ENCODE results near the gene DCAF11. TPM values are rescaled to one million over a fixed set of nuclear protein-coding genes. Genes with fewer than 3 reads are reported as not detected.
A peak's percentile ranks its signal among the peaks of the same experiment; 100 is the strongest.

Gene DCAF11
- 10 to 100 TPM; 62.2 to 99.7 (median 73.0) TPM for total RNA-seq
- polyA plus RNA-seq: 10 to 100 TPM; 19.7 to 72.7 TPM
- long read RNA-seq, donor 1, full-length matches to known transcripts: 38 of 110 reads
- long read RNA-seq, donor 1, partial matches to known transcripts: 50 of 110 reads
- long read RNA-seq, donor 1, other reads (novel, unspliced or antisense): 22 of 110 reads
- long read RNA-seq, donor 2, full-length matches to known transcripts: 53 of 118 reads
- long read RNA-seq, donor 2, partial matches to known transcripts: 53 of 118 reads
- long read RNA-seq, donor 2, other reads (novel, unspliced or antisense): 12 of 118 reads
- long read RNA-seq, donor 3, full-length matches to known transcripts: 121 of 215 reads
- long read RNA-seq, donor 3, partial matches to known transcripts: 58 of 215 reads
- long read RNA-seq, donor 3, other reads (novel, unspliced or antisense): 36 of 215 reads

- DNase-seq (peak; percentile 98 to 99), ATAC-seq (peak; percentile 94 to 96 (median 96))
- Histone ChIP-seq H3K27me3 (no peaks in the 10 kb centered on the region), H3K4me1 (peaks cover 6 to 32% (median 17%) of the 10 kb centered on the region in 9 donors), H3K36me3 (peaks cover 0 to 36% (median 29%) of the 10 kb centered on the region in 9 donors), H3K9me3 (no peaks in the 10 kb centered on the region), H3K27ac (peak within 1 kb of the TSS; percentile 90 to 99 (median 98)), H3K4me3 (peak within 1 kb of the TSS; percentile 34 to 80 (median 69))
- intact Hi-C loops (cut with DNase I): loop anchor here in 4 of 10 donors (1.0 to 5.0 kb wide), 6 partner anchors 16 to 48 kb away; partner anchors contain the start of genes PSME2 (in 3 of the 4), RNF31 (in 3 of the 4), FITM1 (in 2 of the 4) and EMC9 (in 1 of the 4)
- peak in 2 of 9 donors; percentile 6 to 15 for TF ChIP-seq CTCF (IDR thresholded peaks at IDR 0.05)
- WGBS, 2 donors: 0% methylated on average over 64 to 65 of the region's 65 CpGs
Measured at GRCh38 chr14:24114532-24115421, at the start of gene DCAF11, which contains the start of gene NRL. DCAF11 (plus strand) TSS chr14:24114777; CDS start chr14:24115595, 818 bp downstream. NRL (minus strand) TSS chr14:24114949; CDS start chr14:24082848, 32,101 bp downstream.

- no peak for TF ChIP-seq CTCF (IDR thresholded peaks at IDR 0.05)
- DNase-seq: no peak
- Histone ChIP-seq H3K27me3 (no peaks in the 10 kb centered on the region), H3K36me3 (no peaks in the 10 kb centered on the region), H3K27ac (no peak overlapping the region), H3K4me1 (no peaks in the 10 kb centered on the region), H3K9me3 (no peaks in the 10 kb centered on the region), H3K4me3 (no peak overlapping the region)
- intact Hi-C loops (cut with DNase I): loop anchor here in 1 of 10 donors (5.0 kb wide), 1 partner anchor 37 kb away; no protein-coding TSS in a partner anchor
- WGBS, 2 donors: 85 to 87% methylated on average over 13 to 15 of the region's 15 CpGs
- no peak for ATAC-seq
Measured at GRCh38 chr14:24064856-24065255, 49.7 kb upstream of the DCAF11 start.

GRCh38 chr14:24065408-24065807, 49.2 kb upstream of the DCAF11 start:
- intact Hi-C loops (cut with DNase I): no loop called here
- no peak for TF ChIP-seq CTCF (IDR thresholded peaks at IDR 0.05)
- no peak for ATAC-seq
- Histone ChIP-seq H3K27ac (no peak overlapping the region), H3K4me1 (no peaks in the 10 kb centered on the region), H3K9me3 (no peaks in the 10 kb centered on the region), H3K4me3 (no peak overlapping the region), H3K27me3 (no peaks in the 10 kb centered on the region), H3K36me3 (no peaks in the 10 kb centered on the region)
- 57 to 67% methylated on average over 8 of the region's 8 CpGs for WGBS, 2 donors
- no peak for DNase-seq

Measured in heart right ventricle (tissue), 16 donors.